ENCODE results near the gene CPM.
"Not testable (repeated sequence)": the region's sequence is repeated elsewhere in the genome, so short reads cannot be mapped to it uniquely, and the experiment has no call there.

Gene CPM

DNA sequence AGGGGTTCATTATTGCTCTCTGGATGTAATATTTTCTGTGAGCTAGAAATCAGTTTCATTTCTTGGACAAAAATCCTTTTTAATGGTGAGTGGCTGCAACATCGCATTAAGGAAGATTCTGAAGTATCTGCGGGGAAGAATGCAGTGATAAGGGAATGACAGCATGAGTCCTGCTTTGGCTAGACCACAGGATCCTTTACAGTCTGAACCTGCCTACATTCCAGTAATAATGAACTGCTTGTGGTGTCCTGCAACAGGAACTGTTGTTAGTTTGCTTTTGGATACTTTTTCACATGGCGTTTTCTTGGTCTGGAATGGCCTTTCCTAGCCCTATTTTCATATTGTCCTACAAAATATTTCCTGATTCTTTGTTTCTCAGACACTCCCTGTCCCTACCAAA is 109.3 kb downstream of the CPM start:
- DNase-seq: no peak

DNA sequence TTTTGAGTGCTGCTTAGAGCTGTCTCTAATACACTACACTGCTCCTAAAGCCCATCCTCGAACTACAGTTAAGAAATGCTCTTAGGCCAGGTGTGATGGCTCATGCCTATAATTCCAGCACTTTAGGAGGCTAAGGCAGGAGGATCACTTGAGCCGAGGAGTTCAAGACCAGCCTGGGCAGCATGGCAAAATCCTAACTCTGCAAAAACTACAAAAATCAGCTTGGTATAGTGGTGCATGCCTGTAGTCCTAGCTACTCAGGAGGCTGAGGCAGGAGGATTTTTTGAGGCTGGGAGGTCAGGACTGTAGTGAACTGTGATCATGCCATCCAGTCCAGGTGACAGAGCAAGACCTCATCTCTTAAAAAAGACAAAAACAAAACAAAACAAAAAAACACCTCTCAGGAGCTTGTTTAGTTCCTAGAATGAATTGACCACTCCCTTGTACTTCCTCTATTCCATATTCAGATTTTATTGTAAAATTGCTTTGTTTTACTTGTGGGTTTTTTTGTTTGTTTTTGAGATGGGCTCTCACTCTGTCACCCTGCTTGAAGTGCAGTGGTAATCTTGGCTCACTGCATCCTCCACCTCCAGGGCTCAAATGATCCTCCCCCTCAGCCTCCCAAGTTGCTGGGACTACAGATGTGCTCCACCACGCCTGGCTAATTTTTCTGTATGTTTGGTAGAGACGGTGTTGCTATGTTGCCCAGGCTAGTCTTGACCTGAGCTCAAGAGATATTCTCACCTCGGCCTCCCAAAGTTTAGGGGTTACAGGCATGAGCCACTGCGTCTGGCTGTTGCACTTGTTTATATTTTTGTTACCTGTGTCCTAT is 111.4 kb downstream of the CPM start:
- DNase-seq: no peak

DNA sequence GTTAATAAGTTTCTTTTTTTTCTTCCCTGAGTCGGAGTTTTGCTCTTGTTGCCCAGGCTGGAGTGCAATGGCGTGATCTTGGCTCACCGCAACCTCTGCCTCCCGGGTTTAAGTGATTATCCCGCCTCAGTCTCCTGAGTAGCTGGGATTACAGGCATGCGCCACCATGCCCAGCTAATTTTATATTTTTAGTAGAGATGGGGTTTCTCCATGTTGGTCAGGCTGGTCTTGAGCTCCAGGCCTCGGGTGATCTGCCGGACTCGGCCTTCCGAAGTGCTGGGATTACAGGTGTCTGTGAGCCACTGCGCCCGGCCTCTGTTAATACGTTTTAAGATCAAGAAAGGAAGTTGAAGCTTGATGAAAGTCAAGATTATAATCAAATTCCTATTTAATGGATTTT is 113.5 kb downstream of the CPM start:
- DNase-seq: not testable (repeated sequence)

DNA sequence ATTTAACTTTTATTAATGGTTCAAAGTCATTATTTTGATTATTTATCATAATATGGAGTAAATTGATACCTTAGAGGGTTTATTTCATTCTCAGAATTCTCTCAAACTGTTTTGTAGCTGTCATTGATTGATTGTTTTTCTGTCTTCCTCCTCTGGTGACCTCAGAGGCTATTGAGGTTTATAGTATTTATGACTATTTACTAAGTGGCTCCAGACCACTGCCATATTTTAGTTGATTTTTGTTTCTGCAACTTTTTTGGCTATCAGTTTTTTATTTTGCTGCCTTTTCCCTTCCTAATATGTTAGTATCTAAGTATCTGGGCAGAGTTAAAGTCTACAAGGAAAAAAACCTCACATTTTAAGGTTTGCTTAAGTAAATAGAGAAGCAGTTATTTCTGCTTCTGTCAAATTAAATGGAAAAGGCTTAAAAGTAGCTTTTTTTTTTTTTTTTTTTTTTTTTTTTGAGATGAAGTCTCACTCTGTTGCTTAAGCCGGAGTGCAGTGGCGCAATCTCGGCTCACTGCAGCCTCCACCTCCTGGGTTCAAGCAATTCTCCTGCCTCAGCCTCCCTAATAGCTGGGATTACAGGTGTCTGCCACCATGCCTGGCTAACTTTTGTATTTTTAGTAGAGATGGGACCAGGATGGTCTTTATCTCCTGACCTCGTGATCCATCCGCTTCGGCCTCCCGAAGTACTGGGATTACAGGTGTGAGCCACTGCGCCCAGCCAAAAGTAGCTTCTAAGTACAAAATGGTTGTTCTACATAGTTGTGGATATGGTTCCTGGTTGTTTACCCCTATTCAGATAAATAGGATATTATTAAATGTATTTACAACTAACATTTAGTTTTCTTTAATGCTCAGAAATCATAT is 116.8 kb downstream of the CPM start:
- DNase-seq: no peak

DNA sequence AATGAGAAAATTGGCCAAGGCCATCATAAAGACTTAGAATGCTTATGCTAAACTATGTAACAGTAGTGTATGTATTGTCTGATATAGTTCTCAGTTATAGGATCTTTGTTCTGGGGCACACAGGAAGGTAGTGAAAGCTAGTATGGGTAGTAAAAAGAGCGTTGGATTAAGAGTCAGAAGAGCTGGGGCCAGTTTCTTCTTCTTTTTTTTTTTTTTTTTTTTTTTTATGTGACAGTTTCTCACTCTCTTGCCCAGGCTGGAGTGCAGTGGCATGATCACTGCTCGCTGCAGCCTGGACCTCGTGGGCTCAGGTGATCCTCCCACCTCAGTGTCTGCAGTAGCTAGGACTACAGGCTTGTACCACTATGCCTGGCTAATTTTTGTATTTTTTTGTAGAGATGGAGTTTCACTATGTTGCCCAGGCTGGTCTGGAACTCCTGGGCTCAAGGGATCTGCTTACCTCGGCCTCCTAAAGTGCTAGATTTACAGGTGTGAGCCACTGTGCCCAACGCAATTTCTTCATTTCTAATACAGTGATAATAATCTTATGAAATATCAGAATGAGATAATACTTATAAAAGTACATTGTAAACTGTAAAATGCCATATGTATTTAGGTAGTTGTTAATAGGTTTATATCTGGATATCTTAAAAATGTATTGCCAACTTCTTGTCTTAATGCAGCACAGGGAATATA is 117.6 kb downstream of the CPM start:
- no peak for DNase-seq

DNA sequence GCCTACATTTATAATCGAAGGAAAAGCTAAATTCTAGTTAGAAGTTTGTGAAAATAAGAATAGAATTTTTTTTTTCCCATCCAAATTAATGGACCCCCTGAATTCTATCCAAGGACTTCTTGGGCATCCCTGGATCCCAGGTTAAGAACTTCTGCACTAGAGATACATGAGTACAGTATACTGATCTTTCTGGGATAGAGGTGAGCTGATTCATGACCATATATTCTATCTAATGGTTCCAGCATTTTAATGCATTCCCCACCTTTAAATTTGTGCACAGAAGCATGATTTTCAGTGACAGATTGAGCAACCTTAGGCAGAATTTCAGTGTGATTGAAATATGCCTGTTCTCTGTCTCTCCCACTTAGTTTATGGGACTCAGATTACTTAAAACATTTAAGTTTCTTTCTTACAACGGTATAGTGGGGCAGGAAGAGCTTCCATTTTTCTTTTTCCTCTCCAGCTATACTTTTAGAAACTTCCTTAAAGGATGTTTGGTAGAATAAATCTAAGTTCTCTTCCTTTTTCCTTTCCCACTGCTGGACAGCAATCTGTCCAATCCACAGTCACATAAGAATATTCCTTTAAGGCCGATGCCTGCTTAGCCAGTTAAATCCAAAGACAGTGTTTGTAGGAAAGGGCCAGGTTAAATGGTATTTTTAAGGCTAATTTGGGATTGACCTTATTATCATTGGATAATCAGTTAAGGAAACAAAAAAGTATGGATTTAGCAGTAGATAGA is 118.3 kb downstream of the CPM start:
- no peak for DNase-seq

DNA sequence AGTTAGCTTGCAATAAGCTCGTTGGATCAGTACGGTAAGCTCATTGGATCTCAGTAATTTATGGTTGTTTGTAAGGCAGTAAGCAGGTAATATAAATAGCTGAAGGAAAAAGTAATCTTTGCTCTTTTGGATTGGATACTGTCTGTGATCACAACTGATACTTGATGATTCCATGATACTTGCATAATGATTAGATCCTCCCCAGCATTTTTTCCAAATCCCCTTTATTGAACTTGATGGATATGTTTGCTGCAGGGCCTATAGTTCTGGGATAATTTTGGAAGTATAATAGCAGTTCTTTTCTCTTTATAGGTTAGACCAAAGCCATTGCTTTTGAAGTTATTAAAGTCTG is 119.8 kb downstream of the CPM start:
- no peak for DNase-seq

DNA sequence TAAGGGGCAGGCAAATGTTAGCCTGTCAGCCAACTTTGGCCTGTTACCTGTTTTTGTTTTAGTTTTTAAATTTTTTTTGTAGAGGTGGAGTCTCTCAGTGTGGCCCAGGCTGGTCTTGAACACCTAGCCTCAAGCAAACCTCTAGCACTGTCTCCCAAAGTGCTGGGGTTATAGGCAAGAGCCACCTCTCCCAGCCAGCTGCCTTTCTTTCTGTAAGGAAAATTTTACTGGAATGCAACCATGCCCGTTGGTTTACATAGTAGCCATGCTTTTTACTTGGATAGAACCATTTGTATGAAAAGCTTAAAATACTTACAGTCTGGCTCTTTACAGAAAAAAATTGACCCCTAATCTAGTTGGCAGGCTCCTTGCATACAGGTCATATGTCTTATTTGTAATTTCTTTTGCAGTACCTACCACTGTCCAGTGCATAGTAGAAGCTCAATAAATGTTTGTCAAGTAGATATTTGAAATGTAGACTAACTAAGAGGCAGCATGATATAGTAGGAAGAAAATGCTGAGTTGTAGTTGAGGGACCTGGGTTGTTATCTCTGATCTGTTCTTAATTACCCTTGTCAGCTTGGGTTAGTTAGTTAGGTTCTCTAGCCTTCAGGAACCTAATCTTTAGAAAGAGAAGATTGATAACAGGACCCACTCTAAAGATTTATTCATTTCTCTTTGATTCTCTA is 120.3 kb downstream of the CPM start:
- no peak for DNase-seq

DNA sequence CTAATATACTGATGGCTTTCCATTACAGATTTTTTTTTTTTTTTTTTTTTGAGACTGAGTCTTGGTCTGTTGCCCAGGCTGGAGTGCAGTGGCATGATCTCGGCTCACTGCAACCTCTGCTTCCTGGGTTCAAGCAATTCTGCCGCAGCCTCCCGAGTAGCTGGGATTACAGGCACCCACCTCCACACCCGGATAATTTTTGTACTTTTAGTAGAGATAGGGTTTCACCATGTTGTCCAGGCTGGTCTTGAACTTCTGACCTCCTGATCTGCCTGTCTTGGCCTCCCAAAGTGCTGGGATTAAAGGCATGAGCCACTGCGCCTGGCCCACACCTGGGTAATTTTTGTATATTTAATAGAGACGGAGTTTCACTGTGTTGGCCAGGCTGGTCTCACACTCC is 121.4 kb downstream of the CPM start:
- not testable (repeated sequence) for DNase-seq

DNA sequence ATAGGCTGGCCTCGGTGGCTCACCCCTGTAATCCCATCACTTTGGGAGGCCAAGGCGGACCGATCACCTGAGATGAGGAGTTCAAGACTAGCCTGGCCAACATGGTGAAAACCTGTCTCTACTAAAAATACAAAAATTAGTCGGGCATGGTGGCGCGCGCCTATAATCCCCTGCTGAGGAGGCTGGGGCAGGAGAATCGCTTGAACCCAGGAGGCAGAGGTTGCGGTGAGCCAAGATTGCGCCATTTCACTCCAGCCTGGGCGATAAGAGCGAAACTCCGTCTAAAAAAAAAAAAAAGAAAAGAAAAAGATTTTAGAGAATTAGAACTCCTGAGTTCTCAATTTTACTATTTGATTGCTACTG is 123.0 kb downstream of the CPM start:
- DNase-seq: not testable (repeated sequence)

DNA sequence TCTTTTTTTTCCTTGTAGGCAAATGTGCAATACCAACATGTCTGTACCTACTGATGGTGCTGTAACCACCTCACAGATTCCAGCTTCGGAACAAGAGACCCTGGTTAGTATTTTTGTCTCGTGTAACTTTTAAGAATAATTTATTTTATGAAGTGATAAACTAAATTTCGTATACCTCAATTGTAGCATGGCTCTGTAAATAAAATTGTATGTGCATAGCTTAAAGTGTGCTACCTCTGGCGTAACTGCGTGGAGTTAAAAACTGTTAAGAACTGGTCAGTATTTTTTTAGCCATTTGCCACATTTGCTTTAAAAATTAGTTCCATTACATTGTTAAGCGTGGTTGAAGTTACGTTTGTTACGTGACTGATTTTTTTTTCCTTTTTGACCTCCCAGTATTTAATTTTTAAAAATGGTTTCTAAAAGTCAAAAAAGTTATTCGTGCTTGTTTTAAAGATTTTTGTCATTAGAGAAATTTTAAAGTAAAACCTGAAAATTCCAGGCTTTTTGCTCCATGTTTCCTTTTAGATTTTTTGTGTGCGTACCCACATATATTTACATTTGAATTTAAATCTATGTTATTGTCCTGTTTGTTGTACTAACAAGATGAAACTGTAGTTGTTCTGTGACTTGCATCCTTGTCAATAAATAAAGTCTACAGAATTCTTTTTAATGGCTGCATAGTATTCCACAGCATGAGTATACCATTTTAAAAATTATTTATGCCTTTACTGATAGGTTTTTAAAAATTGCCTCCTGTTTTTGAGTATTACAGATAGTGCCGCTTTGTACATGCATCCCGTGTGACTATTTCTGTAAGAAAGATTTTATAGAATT is 123.6 kb downstream of the CPM start:
- DNase-seq: no peak

DNA sequence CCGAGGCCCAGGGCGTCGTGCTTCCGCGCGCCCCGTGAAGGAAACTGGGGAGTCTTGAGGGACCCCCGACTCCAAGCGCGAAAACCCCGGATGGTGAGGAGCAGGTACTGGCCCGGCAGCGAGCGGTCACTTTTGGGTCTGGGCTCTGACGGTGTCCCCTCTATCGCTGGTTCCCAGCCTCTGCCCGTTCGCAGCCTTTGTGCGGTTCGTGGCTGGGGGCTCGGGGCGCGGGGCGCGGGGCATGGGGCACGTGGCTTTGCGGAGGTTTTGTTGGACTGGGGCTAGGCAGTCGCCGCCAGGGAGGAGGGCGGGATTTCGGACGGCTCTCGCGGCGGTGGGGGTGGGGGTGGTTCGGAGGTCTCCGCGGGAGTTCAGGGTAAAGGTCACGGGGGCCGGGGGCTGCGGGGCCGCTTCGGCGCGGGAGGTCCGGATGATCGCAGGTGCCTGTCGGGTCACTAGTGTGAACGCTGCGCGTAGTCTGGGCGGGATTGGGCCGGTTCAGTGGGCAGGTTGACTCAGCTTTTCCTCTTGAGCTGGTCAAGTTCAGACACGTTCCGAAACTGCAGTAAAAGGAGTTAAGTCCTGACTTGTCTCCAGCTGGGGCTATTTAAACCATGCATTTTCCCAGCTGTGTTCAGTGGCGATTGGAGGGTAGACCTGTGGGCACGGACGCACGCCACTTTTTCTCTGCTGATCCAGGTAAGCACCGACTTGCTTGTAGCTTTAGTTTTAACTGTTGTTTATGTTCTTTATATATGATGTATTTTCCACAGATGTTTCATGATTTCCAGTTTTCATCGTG is 124.4 kb downstream of the CPM start:
- peak; percentile 93 for DNase-seq

DNA sequence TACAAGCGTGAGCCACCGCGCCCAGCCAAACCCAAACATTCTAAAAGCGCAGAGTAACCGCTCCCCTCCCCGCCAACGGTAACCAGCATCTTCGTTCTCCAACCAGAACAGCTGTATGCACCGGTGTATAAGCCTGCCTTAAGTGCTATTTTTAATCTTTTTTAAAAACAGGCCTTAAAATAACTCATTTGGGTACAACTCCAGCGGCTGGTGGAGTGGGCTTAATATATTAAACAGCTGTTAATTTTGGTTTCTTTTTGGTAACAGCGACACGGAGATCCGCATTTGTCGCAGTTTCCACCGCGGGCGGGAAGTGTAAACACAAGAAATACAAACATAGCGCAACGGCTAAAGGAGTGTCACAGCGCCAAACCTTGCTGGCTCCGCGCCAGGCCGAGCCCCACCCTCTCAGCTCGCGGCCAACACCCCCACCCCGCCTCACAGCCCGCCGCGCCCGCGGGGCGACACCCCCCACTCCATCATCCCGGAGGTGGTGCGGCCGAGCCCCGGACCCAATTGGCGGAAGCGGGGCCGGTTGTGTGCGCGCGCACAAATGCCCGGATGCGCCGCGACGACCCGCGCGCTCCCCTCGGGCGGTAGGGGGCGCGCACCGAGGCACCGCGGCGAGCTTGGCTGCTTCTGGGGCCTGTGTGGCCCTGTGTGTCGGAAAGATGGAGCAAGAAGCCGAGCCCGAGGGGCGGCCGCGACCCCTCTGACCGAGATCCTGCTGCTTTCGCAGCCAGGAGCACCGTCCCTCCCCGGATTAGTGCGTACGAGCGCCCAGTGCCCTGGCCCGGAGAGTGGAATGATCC is 125.2 kb downstream of the CPM start, which contains the start of gene MDM2:
MDM2 (plus strand) TSS at position 602 of the 812 bp plus-strand sequence. CDS start 301 bp downstream, outside the sequence.
- peak; percentile 97 for DNase-seq

DNA sequence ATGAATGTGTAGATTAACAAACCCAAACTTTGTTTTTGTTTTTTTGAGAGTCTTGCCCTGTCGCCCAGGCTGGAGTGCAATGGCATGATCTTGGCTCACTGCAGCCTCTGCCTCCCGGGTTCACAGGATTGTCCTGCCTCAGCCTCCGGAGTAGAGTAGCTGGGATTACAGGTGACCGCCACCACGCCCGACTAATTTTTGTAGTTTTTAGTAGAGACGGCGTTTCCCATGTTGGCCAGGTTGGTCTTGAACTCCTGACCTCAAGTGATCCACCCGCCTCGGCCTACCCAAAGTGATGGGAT is 125.7 kb downstream of the CPM start:
- DNase-seq: not testable (repeated sequence)

DNA sequence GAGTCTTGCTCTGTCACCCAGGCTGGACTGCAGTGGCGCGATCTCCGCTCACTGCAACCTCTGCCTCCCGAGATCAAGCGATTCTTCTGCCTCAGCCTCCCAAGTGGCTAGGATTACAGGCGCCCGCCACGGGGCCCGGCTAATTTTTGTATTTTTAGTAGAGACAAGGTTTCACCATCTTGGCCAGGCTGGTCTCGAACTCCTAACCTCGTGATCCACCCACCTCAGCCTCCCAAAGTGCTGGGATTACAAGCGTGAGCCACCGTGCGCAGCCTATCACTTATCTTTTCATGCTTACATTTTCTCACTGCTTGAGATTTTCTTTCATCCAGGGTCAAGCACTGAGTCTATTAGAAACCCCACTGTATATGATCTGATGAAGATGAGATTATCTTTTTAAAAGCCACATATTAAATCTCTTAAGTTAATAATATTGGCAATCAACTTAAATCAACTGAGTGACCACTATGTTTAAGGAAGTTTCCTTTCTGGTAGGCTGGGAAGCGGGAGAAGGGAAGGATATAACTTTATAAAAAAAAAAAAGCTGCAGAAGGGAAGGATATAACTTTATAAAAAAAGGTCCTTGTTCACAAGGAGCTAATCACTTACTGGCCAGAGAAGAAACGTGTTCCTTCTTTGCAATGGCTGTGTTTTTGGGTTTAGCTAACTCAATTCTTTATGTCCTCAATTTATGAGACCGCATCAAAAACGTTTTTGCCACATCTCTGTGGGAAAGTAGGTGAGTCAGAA is 126.3 kb downstream of the CPM start:
- peak; percentile 17 for DNase-seq

DNA sequence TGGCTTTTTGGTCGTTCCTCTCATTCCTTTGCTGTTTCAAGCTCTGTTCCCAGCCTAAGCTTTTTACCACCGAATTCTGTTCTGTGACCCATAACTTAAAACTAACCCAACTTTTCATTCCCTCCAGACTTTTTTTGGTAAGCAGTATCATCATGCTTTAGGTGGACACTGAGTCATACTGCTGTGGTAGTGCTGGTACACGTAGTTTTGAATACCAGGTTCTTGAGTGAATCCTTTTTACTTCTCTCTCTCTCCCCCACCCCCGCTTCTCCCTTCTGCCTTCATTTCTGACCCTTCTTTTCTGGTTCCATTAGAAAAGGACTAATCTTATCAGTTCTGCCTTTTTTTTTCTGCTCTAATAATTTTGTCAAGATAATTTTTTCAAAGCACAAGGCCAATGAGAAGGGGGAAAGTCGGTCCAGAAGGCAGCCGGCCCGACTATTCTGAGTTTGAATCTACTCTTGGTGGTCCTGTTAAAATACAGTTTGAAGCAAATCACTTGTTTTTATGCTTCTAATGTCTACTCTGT is 127.3 kb downstream of the CPM start:
- DNase-seq: no peak

DNA sequence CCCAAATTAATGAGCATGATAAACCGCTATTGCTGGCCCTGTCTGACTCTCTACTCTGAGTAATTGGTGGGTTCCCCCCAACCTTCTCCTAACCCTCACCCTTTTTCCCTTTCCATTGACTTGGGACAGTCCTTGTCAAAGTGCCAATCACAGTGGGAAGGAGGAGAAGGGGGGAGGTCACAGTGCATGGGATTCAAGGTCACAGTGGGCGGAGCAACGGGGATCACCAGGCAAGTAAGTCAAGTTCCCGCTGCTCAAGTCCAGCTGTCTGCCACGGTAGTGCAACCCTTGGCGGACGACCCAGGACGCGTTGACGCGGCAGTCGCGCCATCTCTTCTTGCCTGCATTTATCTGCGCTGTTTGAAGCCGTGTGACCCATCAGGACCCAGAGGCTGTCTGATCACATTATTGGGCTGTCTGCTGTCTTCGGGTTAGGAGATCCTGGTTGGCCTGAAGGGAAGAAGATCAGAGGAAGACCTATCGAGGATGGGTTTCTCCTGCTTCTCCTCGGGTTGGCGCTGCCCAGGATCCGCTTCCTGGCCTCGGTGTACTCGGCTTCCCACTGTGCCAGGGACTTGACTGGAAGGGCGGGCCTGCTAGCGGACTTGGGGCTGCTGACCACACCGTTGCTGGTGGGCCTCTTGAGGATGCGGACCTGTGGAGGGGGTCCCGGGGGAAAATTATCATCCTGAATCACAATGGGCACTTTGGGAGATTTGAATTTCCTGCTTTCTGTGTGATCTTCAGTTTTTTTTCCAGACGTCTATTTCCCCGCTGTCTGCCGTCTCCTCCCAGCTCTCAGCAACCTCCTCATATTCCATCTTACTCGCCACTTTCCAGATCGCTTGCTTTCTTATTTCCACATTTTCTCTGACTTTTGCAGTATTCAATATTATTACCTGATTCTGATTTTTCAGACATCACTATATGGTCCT is 128.0 kb downstream of the CPM start:
- DNase-seq: no peak
